Caco-2 (cell line): Measurements from ENCODE around the gene OPN5. TPM values are rescaled to one million over a fixed set of nuclear protein-coding genes. Genes with fewer than 3 reads are reported as not detected.

ENCODE experiments used
- BruUV-seq: library from RNA; stranded (reverse); fragments of 400-500 nt; replicated peaks from 2 replicates; lab custom pipeline; 2021; lab: Mats Ljungman, UMichigan
- CTCF ChIA-PET: fragments of 300-600 bp; sonication (Branson Sonifier 250); formaldehyde crosslinking; loops from one replicate; lab custom pipeline; 2022; ENCODE audit warnings: antibody characterized with exemption; lab: Charles Lee
- POLR2A ChIA-PET: fragments of 300-600 bp; sonication (Branson Sonifier 250); formaldehyde crosslinking; loops from one replicate; lab custom pipeline; 2022; ENCODE audit warnings: antibody characterized with exemption; lab: Charles Lee
- DNase-seq, 2 experiments: peaks; one replicate each; pipeline versions ENCODE4 v3.0.0 to v3.0.0-alpha.2; 2020 to 2022
- H3K27me3 ChIP-seq: replicated peaks from 2 replicates; pipeline ENCODE4 v1.6.0; 2011; ENCODE audit warnings: low read length; ENCODE audit not compliant: control insufficient read depth, insufficient read depth
- H3K36me3 ChIP-seq: 2 replicates; pipeline ENCODE4 v1.5.1; 2011; ENCODE audit warnings: low read length; ENCODE audit not compliant: control insufficient read depth, insufficient read depth
- H3K4me1 ChIP-seq: fragments of 250-450 bp; sonication (Bioruptor Pico); 2 replicates; pipeline ENCODE4 v1.5.1; 2020; ENCODE audit warnings: mild to moderate bottlenecking
- H3K4me3 ChIP-seq: 2 replicates; pipeline ENCODE4 v1.5.1; 2011; ENCODE audit warnings: low read depth, mild to moderate bottlenecking, control low read depth, low read length
- H3K9me3 ChIP-seq: fragments of 250-450 bp; sonication (Bioruptor Pico); 2 replicates; pipeline ENCODE4 v1.5.1; 2020; ENCODE audit warnings: mild to moderate bottlenecking, moderate library complexity
- H3K27ac Mint-ChIP-seq: one replicate; pipeline ENCODE4 v1.8.0; 2022; ENCODE audit warnings: mixed read lengths; ENCODE audit not compliant: unreplicated experiment
- H3K27me3 Mint-ChIP-seq: one replicate; pipeline ENCODE4 v1.8.0; 2022; ENCODE audit warnings: mixed read lengths; ENCODE audit not compliant: insufficient read depth, unreplicated experiment
- H3K36me3 Mint-ChIP-seq: one replicate; pipeline ENCODE4 v1.8.0; 2022; ENCODE audit warnings: mild to moderate bottlenecking, mixed read lengths; ENCODE audit not compliant: insufficient read depth, unreplicated experiment
- H3K4me1 Mint-ChIP-seq: one replicate; pipeline ENCODE4 v1.8.0; 2022; ENCODE audit warnings: low read depth, mixed read lengths; ENCODE audit not compliant: unreplicated experiment
- H3K4me3 Mint-ChIP-seq: one replicate; pipeline ENCODE4 v1.8.0; 2022; ENCODE audit warnings: mild to moderate bottlenecking, moderate library complexity, mixed read lengths; ENCODE audit not compliant: unreplicated experiment
- H3K9me3 Mint-ChIP-seq: one replicate; pipeline ENCODE4 v1.8.0; 2022; ENCODE audit warnings: mixed read lengths; ENCODE audit not compliant: unreplicated experiment
- intact Hi-C: fragments of 100-400 bp; cut with micrococcal nuclease; formaldehyde crosslinking; loops from one replicate; pipeline ENCODE4 v1.10.0; 2022; ENCODE audit not compliant: unreplicated experiment
- total RNA-seq: library from RNA; stranded (reverse); gene quantifications from 2 replicates; pipeline ENCODE4 v1.2.3, GENCODE V29; 2022
- TF ChIP-seq, protein P1 (sequence below), 2 experiments: fragments of 200-600 bp in 1 of 2; IDR thresholded peaks; 1 replicate in 1 of 2; 2 replicates in 1 of 2; pipeline versions ENCODE4 v1.5.1 to v1.8.0; 2011 to 2022; ENCODE audit warnings: antibody characterized with exemption in 1 of 2, control low read depth in 1 of 2, inconsistent platforms in 1 of 2, low read depth in 1 of 2, low read length in 1 of 2, mild to moderate bottlenecking in 1 of 2, moderate library complexity in 1 of 2; ENCODE audit not compliant: insufficient read depth in 1 of 2, severe bottlenecking in 1 of 2, unreplicated experiment in 1 of 2

OPN5 gene
- total RNA-seq, 1 experiment from 2014 or later: not detected

DNA sequence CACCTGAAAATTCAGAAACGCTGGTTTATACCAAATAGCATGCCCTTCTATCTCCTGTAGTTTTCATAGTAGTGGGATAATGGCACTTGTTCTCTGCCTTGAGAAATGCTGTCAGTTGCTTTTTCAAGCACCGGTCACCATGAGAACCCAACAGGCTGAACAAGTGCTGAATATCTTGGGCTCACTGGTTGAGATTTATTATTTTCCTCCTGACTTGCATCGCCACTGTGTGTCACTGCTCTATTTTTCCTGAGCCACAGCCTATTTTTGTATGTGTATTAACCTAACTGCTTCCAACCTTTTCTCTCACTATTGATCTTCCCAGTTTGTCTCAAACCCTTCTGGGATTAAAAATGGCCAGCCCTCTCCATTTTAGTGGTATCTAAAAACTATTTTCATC lies 71.9 kb downstream of the OPN5 start:
- POLR2A ChIA-PET: no interaction called here
- no peaks in the 10 kb centered on the region for H3K36me3 Mint-ChIP-seq
- TF ChIP-seq, protein P1, sequence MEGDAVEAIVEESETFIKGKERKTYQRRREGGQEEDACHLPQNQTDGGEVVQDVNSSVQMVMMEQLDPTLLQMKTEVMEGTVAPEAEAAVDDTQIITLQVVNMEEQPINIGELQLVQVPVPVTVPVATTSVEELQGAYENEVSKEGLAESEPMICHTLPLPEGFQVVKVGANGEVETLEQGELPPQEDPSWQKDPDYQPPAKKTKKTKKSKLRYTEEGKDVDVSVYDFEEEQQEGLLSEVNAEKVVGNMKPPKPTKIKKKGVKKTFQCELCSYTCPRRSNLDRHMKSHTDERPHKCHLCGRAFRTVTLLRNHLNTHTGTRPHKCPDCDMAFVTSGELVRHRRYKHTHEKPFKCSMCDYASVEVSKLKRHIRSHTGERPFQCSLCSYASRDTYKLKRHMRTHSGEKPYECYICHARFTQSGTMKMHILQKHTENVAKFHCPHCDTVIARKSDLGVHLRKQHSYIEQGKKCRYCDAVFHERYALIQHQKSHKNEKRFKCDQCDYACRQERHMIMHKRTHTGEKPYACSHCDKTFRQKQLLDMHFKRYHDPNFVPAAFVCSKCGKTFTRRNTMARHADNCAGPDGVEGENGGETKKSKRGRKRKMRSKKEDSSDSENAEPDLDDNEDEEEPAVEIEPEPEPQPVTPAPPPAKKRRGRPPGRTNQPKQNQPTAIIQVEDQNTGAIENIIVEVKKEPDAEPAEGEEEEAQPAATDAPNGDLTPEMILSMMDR (IDR thresholded peaks at IDR 0.05; ENCODE audit: insufficient read depth in 1 of 2, low read depth in 1 of 2, low read length in 1 of 2, severe bottlenecking in 1 of 2, unreplicated experiment in 1 of 2): no peak
- no peaks in the 10 kb centered on the region for H3K4me1 Mint-ChIP-seq
- H3K4me1 ChIP-seq: no peaks in the 10 kb centered on the region
- no peaks in the 10 kb centered on the region for H3K9me3 ChIP-seq
- H3K9me3 Mint-ChIP-seq: no peaks in the 10 kb centered on the region
- no peak for DNase-seq
- no peaks in the 10 kb centered on the region for H3K27me3 ChIP-seq
- H3K27ac Mint-ChIP-seq: no peak overlapping the region
- H3K36me3 ChIP-seq: no peaks in the 10 kb centered on the region
- no peak overlapping the region for H3K4me3 Mint-ChIP-seq
- BruUV-seq: no TSS peak
- peaks cover 17% of the 10 kb centered on the region for H3K27me3 Mint-ChIP-seq
- no peak overlapping the region for H3K4me3 ChIP-seq
- CTCF ChIA-PET: no interaction called here
- intact Hi-C loops: no loop called here

DNA sequence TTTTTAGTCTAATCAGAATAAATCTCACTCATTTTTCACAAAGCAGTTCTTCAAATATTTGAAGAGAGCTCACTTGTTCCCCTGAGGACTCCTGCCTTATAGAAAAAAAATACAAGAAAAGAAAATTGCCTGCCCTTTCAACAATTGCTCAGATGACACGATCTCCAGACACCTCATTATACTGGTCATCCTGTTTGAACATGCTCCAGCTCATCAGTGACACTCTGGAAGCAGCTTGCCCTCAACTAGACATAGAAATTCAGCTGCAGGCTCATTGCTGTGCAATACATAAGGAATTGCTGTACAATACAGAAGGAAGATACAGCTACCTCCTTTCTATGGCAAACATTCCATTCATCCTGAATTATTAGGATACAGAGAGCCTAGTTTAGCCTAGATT lies 73.1 kb downstream of the OPN5 start:
- no peaks in the 10 kb centered on the region for H3K36me3 ChIP-seq
- Mint-ChIP-seq H3K27ac (no peak overlapping the region), H3K36me3 (no peaks in the 10 kb centered on the region), H3K27me3 (peaks cover 17% of the 10 kb centered on the region), H3K9me3 (no peaks in the 10 kb centered on the region), H3K4me3 (no peak overlapping the region), H3K4me1 (no peaks in the 10 kb centered on the region)
- CTCF ChIA-PET: no interaction called here
- H3K4me1 ChIP-seq: no peaks in the 10 kb centered on the region
- intact Hi-C loops: no loop called here
- H3K27me3 ChIP-seq: no peaks in the 10 kb centered on the region
- no peak overlapping the region for H3K4me3 ChIP-seq
- POLR2A ChIA-PET: no interaction called here
- no TSS peak for BruUV-seq
- no peaks in the 10 kb centered on the region for H3K9me3 ChIP-seq
- DNase-seq: no peak
- TF ChIP-seq, protein P1 (IDR thresholded peaks at IDR 0.05; ENCODE audit: insufficient read depth in 1 of 2, low read depth in 1 of 2, low read length in 1 of 2, severe bottlenecking in 1 of 2, unreplicated experiment in 1 of 2): no peak

DNA sequence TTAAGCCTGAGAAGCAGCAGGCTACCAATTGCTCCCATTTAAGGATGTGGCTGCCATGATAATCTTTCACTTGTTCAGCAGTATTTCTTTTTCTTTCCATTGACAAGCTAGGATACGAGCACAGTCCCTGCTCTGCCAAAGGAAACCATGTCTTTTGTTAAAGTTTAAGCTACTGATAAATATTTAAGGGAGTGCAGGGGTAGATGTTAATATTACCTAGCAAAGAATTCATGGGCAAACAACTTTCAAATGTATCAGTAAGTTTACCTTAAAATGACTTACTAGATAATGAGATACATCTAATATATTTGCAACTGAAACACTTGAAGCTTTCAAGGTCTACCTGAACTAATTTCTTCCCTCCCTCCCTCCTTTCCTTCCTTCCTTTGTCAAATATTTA lies 77.3 kb downstream of the OPN5 start:
- Histone ChIP-seq H3K4me3 (no peak overlapping the region), H3K36me3 (no peaks in the 10 kb centered on the region), H3K4me1 (no peaks in the 10 kb centered on the region), H3K9me3 (no peaks in the 10 kb centered on the region), H3K27me3 (no peaks in the 10 kb centered on the region)
- no peak for DNase-seq
- BruUV-seq: no TSS peak
- TF ChIP-seq, protein P1 (IDR thresholded peaks at IDR 0.05; ENCODE audit: insufficient read depth in 1 of 2, low read depth in 1 of 2, low read length in 1 of 2, severe bottlenecking in 1 of 2, unreplicated experiment in 1 of 2): no peak
- Mint-ChIP-seq H3K27me3 (peaks cover 8% of the 10 kb centered on the region), H3K4me3 (no peak overlapping the region), H3K27ac (no peak overlapping the region), H3K4me1 (no peaks in the 10 kb centered on the region), H3K36me3 (no peaks in the 10 kb centered on the region), H3K9me3 (no peaks in the 10 kb centered on the region)
- intact Hi-C loops: no loop called here
- POLR2A ChIA-PET: no interaction called here
- CTCF ChIA-PET: no interaction called here
